HTR-8/SVneo (cell line): ENCODE data around the gene KIR3DL1.

Experiments used
- DNase-seq: peaks from one replicate; pipeline ENCODE4 v3.0.0; 2011; ENCODE audit warnings: low spot score, mixed read lengths; ENCODE audit not compliant: insufficient read length
- FAIRE-seq: peaks from 2 replicates; lab custom pipeline; 2011; peaks lifted over from hg19 to GRCh38; lab: Jason Lieb, UNC

The KIR3DL1 gene

GRCh38 chr19:54875506-54875905 is 59.2 kb downstream of the KIR3DL1 start:
- no peak for DNase-seq
- no peak for FAIRE-seq

GRCh38 chr19:54877471-54877870 is 61.2 kb downstream of the KIR3DL1 start:
- FAIRE-seq (no peak), DNase-seq (no peak)
